Trophoblast cell (in vitro differentiated cells and primary cell): ENCODE results near the gene CCDC78.

ENCODE experiments used
- DNase-seq, 2 donors: peaks; one replicate each; pipeline ENCODE4 v3.0.0-alpha.2; 2016
- H2AFZ ChIP-seq: 2 replicates; pipeline ENCODE4 v1.6.1; 2013; ENCODE audit warnings: low read length, moderate library complexity, mild to moderate bottlenecking; ENCODE audit not compliant: insufficient read depth, poor library complexity
- H2AK5ac ChIP-seq: 2 replicates; pipeline ENCODE4 v1.6.1; 2013; ENCODE audit warnings: mild to moderate bottlenecking, low read length
- H2BK120ac ChIP-seq: 2 replicates; pipeline ENCODE4 v1.6.1; 2013; ENCODE audit warnings: low read length, mild to moderate bottlenecking, moderate library complexity; ENCODE audit not compliant: insufficient read depth, poor library complexity
- H2BK12ac ChIP-seq: 2 replicates; pipeline ENCODE4 v1.6.1; 2013; ENCODE audit warnings: mild to moderate bottlenecking, low read length, moderate library complexity
- H2BK5ac ChIP-seq: 2 replicates; pipeline ENCODE4 v1.6.1; 2013; ENCODE audit warnings: low read length, low read depth, moderate library complexity, mild to moderate bottlenecking; ENCODE audit not compliant: poor library complexity
- H3K14ac ChIP-seq: 2 replicates; pipeline ENCODE4 v1.6.1; 2013; ENCODE audit warnings: mild to moderate bottlenecking, low read length
- H3K18ac ChIP-seq: 2 replicates; pipeline ENCODE4 v1.6.1; 2013; ENCODE audit warnings: mild to moderate bottlenecking, low read length
- H3K23ac ChIP-seq: 2 replicates; pipeline ENCODE4 v1.6.1; 2013; ENCODE audit warnings: low read length
- H3K27ac ChIP-seq: 2 replicates; pipeline ENCODE4 v1.5.1; 2013; ENCODE audit warnings: low read depth, mild to moderate bottlenecking, inconsistent platforms, low read length, moderate library complexity
- H3K27me3 ChIP-seq: 2 replicates; pipeline ENCODE4 v1.6.1; 2013; ENCODE audit warnings: inconsistent platforms, mild to moderate bottlenecking, low read length, moderate library complexity; ENCODE audit not compliant: insufficient read depth
- H3K36me3 ChIP-seq, 2 experiments: 1 replicate in 1 of 2; 2 replicates in 1 of 2; pipeline ENCODE4 v1.6.1; 2013; ENCODE audit warnings: low read length in 2 of 2, mild to moderate bottlenecking in 2 of 2, moderate library complexity in 1 of 2; ENCODE audit not compliant: insufficient read depth in 2 of 2, control insufficient read depth in 1 of 2
- H3K4ac ChIP-seq: 2 replicates; pipeline ENCODE4 v1.6.1; 2013; ENCODE audit warnings: low read depth, mild to moderate bottlenecking, low read length, moderate library complexity
- H3K4me1 ChIP-seq, 2 experiments: 1 replicate in 1 of 2; 2 replicates in 1 of 2; pipeline ENCODE4 v1.6.1; 2013; ENCODE audit warnings: low read length in 2 of 2, mild to moderate bottlenecking in 2 of 2, moderate library complexity in 1 of 2; ENCODE audit not compliant: insufficient read depth in 2 of 2, control insufficient read depth in 1 of 2
- H3K4me2 ChIP-seq: 2 replicates; pipeline ENCODE4 v1.6.1; 2013; ENCODE audit warnings: inconsistent platforms, mild to moderate bottlenecking, low read length, moderate library complexity
- H3K4me3 ChIP-seq: 2 replicates; pipeline ENCODE4 v1.5.1; 2013; ENCODE audit warnings: mild to moderate bottlenecking, low read depth, low read length, inconsistent platforms
- H3K79me1 ChIP-seq: one replicate; pipeline ENCODE4 v1.6.1; 2013; ENCODE audit warnings: low read length
- H3K79me2 ChIP-seq: 2 replicates; pipeline ENCODE4 v1.6.1; 2013; ENCODE audit warnings: low read length, mild to moderate bottlenecking; ENCODE audit not compliant: control insufficient read depth, insufficient read depth, poor library complexity
- H3K9ac ChIP-seq: 2 replicates; pipeline ENCODE4 v1.6.1; 2013; ENCODE audit warnings: mild to moderate bottlenecking, low read length
- H3K9me3 ChIP-seq: 2 replicates; pipeline ENCODE4 v1.6.1; 2013; ENCODE audit warnings: low read depth, mild to moderate bottlenecking, control low read depth, inconsistent platforms, low read length; ENCODE audit not compliant: insufficient read depth
- H4K12ac ChIP-seq: 2 replicates; pipeline ENCODE4 v1.6.1; 2013; ENCODE audit warnings: low read depth, mild to moderate bottlenecking, low read length, moderate library complexity
- H4K8ac ChIP-seq: 2 replicates; pipeline ENCODE4 v1.6.1; 2013; ENCODE audit warnings: low read depth, mild to moderate bottlenecking, low read length, moderate library complexity
- H4K91ac ChIP-seq: one replicate; pipeline ENCODE4 v1.6.1; 2013; ENCODE audit warnings: low read depth, mild to moderate bottlenecking, low read length, moderate library complexity
- WGBS: extraction: QIAGEN DNeasy Blood & Tissue Kit; methylation state at CpG from one replicate; pipeline ENCODE4 v1.1.7; 2013; ENCODE audit warnings: missing lambda C conversion rate; ENCODE audit not compliant: insufficient read length, insufficient coverage; ENCODE audit errors: extremely low coverage; 5-methylcytosine and 5-hydroxymethylcytosine counted together

Gene CCDC78

GRCh38 chr16:741986-742629 is 15.9 kb upstream of the CCDC78 start:
- H3K4ac ChIP-seq: no peak overlapping the region
- H3K4me3 ChIP-seq: no peak overlapping the region
- no peak overlapping the region for H4K91ac ChIP-seq
- H2AFZ ChIP-seq: no peak overlapping the region
- no peak overlapping the region for H3K4me2 ChIP-seq
- H3K14ac ChIP-seq: no peak overlapping the region
- H3K18ac ChIP-seq: no peak overlapping the region
- H3K79me1 ChIP-seq: peaks cover 8% of the 10 kb centered on the region
- H3K27me3 ChIP-seq: no peaks in the 10 kb centered on the region
- no CpG with 5 or more reads among the region's 15 CpGs for WGBS
- DNase-seq: no peak
- no peaks in the 10 kb centered on the region for H3K9me3 ChIP-seq
- H4K8ac ChIP-seq: peak overlapping the region; percentile 2
- peaks cover 7% of the 10 kb centered on the region for H3K79me2 ChIP-seq
- H3K9ac ChIP-seq: no peak overlapping the region
- peaks cover 0 to 9% of the 10 kb centered on the region in 2 experiments for H3K4me1 ChIP-seq
- H2BK5ac ChIP-seq: no peak overlapping the region
- H3K27ac ChIP-seq: no peak overlapping the region
- H2BK120ac ChIP-seq: no peak overlapping the region
- H3K23ac ChIP-seq: no peak overlapping the region
- no peak overlapping the region for H2AK5ac ChIP-seq
- peaks cover 4 to 5% of the 10 kb centered on the region in 2 experiments for H3K36me3 ChIP-seq
- no peak overlapping the region for H4K12ac ChIP-seq
- H2BK12ac ChIP-seq: no peak overlapping the region

- peak within 1 kb of the TSS; percentile 52 for H2BK120ac ChIP-seq
- H3K79me2 ChIP-seq: peaks cover 7% of the 10 kb centered on the region
- H4K8ac ChIP-seq: peak within 1 kb of the TSS; percentile 91
- H2BK12ac ChIP-seq: no peak within 1 kb of the TSS
- peak within 1 kb of the TSS; percentile 73 for H2AFZ ChIP-seq
- peak within 1 kb of the TSS; percentile 44 for H2BK5ac ChIP-seq
- H3K27ac ChIP-seq: peak within 1 kb of the TSS; percentile 5
- no peaks in the 10 kb centered on the region for H3K27me3 ChIP-seq
- WGBS: no CpG with 5 or more reads among the region's 79 CpGs
- peak within 1 kb of the TSS; percentile 66 for H2AK5ac ChIP-seq
- H4K12ac ChIP-seq: peak within 1 kb of the TSS; percentile 81
- peak within 1 kb of the TSS; percentile 77 for H3K4ac ChIP-seq
- peaks cover 13 to 15% of the 10 kb centered on the region in 2 experiments for H3K36me3 ChIP-seq
- peak within 1 kb of the TSS; percentile 86 for H3K9ac ChIP-seq
- no peak within 1 kb of the TSS for H3K23ac ChIP-seq
- DNase-seq: peak; percentile 82 to 94
- H3K18ac ChIP-seq: peak within 1 kb of the TSS; percentile 62
- H4K91ac ChIP-seq: peak within 1 kb of the TSS; percentile 90
- no peaks in the 10 kb centered on the region for H3K9me3 ChIP-seq
- peak within 1 kb of the TSS; percentile 96 for H3K4me2 ChIP-seq
- peaks cover 8% of the 10 kb centered on the region for H3K79me1 ChIP-seq
- peak within 1 kb of the TSS; percentile 84 for H3K14ac ChIP-seq
- H3K4me1 ChIP-seq: peaks cover 0 to 9% of the 10 kb centered on the region in 2 experiments
- H3K4me3 ChIP-seq: peak within 1 kb of the TSS; percentile 87
Observed at GRCh38 chr16:740764-741505, 14.7 kb upstream of the CCDC78 start, which contains the start of gene CIAO3. CIAO3 (minus strand) TSS chr16:740997; CDS start chr16:740985, 12 bp downstream.

GRCh38 chr16:740459-740763 is 14.2 kb upstream of the CCDC78 start:
- Histone ChIP-seq H3K18ac (peak overlapping the region; percentile 62), H2BK120ac (peak overlapping the region; percentile 52), H4K12ac (peak overlapping the region; percentile 81), H3K14ac (peak overlapping the region; percentile 84), H2AFZ (peak overlapping the region; percentile 62), H3K27me3 (no peaks in the 10 kb centered on the region), H3K9me3 (no peaks in the 10 kb centered on the region), H3K4me1 (peaks cover 0 to 9% of the 10 kb centered on the region in 2 experiments), H4K8ac (peak overlapping the region; percentile 91), H2BK5ac (peak overlapping the region; percentile 44), H3K79me1 (peaks cover 8% of the 10 kb centered on the region), H3K23ac (no peak overlapping the region), H2BK12ac (no peak overlapping the region), H2AK5ac (peak overlapping the region; percentile 66), H3K4me2 (peak overlapping the region; percentile 96), H3K9ac (peak overlapping the region; percentile 72), H3K4me3 (peak overlapping the region; percentile 87), H3K36me3 (peaks cover 18 to 20% of the 10 kb centered on the region in 2 experiments), H4K91ac (peak overlapping the region; percentile 90), H3K27ac (peak overlapping the region; percentile 5), H3K4ac (peak overlapping the region; percentile 77), H3K79me2 (peaks cover 7% of the 10 kb centered on the region)
- WGBS: no CpG with 5 or more reads among the region's 22 CpGs
- DNase-seq: no peak

GRCh38 chr16:739560-740458 is 13.6 kb upstream of the CCDC78 start:
- peaks cover 7% of the 10 kb centered on the region for H3K79me2 ChIP-seq
- peaks cover 8% of the 10 kb centered on the region for H3K79me1 ChIP-seq
- H4K12ac ChIP-seq: peak overlapping the region; percentile 81
- H3K18ac ChIP-seq: peak overlapping the region; percentile 62
- no peak overlapping the region for H2BK5ac ChIP-seq
- peak overlapping the region; percentile 66 for H2AK5ac ChIP-seq
- no peak overlapping the region for H3K23ac ChIP-seq
- no peak overlapping the region for H3K27ac ChIP-seq
- H2BK12ac ChIP-seq: no peak overlapping the region
- peak overlapping the region; percentile 84 for H3K14ac ChIP-seq
- H3K9me3 ChIP-seq: no peaks in the 10 kb centered on the region
- H3K4me3 ChIP-seq: peak overlapping the region; percentile 87
- peaks cover 23 to 25% of the 10 kb centered on the region in 2 experiments for H3K36me3 ChIP-seq
- no peaks in the 10 kb centered on the region for H3K27me3 ChIP-seq
- peaks cover 0 to 9% of the 10 kb centered on the region in 2 experiments for H3K4me1 ChIP-seq
- WGBS: no CpG with 5 or more reads among the region's 38 CpGs
- peak overlapping the region; percentile 62 for H2AFZ ChIP-seq
- H3K9ac ChIP-seq: peak overlapping the region; percentile 72
- H4K91ac ChIP-seq: peak overlapping the region; percentile 90
- peak overlapping the region; percentile 96 for H3K4me2 ChIP-seq
- DNase-seq: no peak
- H3K4ac ChIP-seq: peak overlapping the region; percentile 77
- H4K8ac ChIP-seq: peak overlapping the region; percentile 91
- peak overlapping the region; percentile 52 for H2BK120ac ChIP-seq
